ENCODE data around the gene DIAPH2.

The DIAPH2 gene

GRCh38 chrX:97397371-97397770, 712.7 kb downstream of the DIAPH2 start:
- H3F3A ChIP-seq (ENCODE audit: low read depth), result no peaks in the 10 kb centered on the region
- H3K27me3 ChIP-seq (ENCODE audit: insufficient read depth, low read length, poor library complexity, severe bottlenecking), result no peaks in the 10 kb centered on the region
- no peaks in the 10 kb centered on the region for H3K9me3 ChIP-seq (ENCODE audit: insufficient read depth, low read depth, low read length)
- TF ChIP-seq CTCF (conservative IDR thresholded peaks at IDR 0.05; ENCODE audit: low read length) (no peak), EZH2phosphoT487 (IDR thresholded peaks at IDR 0.05; ENCODE audit: borderline replicate concordance) (no peak)
- H3K9ac ChIP-seq (ENCODE audit: low read depth, low read length, poor library complexity, severe bottlenecking), result no peak overlapping the region
- no peak overlapping the region for H3K4me3 ChIP-seq (ENCODE audit: low read length, poor library complexity, severe bottlenecking)
- H2AFZ ChIP-seq (ENCODE audit: low read length), result no peak overlapping the region
- H3K79me2 ChIP-seq (ENCODE audit: insufficient read depth, low read length), result no peaks in the 10 kb centered on the region
- no peaks in the 10 kb centered on the region for H4K20me1 ChIP-seq (ENCODE audit: insufficient read depth, low read length, poor library complexity, severe bottlenecking)
- H3K4me2 ChIP-seq (ENCODE audit: low read depth, low read length, poor library complexity, severe bottlenecking), result no peak overlapping the region
- H3K36me3 ChIP-seq (ENCODE audit: insufficient read depth, low read length), result no peaks in the 10 kb centered on the region
- H3K4me1 ChIP-seq (ENCODE audit: insufficient read depth, low read length, poor library complexity, severe bottlenecking), result no peaks in the 10 kb centered on the region
- H3K9me2 ChIP-seq (replicated peaks; ENCODE audit: low read depth, low read length), result no peaks in the 10 kb centered on the region

DNA sequence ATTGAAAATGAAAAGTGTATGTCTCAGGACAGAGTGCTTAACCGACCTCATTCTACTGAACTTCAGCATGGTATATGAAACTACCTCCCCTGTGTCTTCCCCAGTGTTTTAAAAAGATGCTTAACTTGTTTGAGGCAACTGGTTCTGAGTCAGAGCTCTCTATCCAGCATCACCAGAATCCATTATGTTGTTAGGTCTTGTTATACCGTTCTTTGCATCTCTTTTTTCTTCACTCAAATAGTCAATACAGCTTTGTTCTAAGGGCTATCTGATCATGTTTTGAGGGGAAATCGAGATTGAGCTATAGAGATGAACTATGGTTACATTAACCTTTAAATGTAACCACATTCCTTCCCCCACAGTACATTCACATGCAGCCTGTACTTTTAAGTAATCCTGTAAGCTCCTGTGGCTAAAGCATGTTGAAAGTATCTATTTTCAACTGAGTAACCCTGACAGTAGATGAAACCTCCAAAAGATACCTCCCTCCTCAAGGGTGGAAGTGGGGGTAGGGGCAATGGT, 713.4 kb downstream of the DIAPH2 start:
- TF ChIP-seq EZH2phosphoT487 (IDR thresholded peaks at IDR 0.05; ENCODE audit: borderline replicate concordance), result no peak
- Histone ChIP-seq H2AFZ (ENCODE audit: low read length) (no peak overlapping the region), H3K9me2 (replicated peaks; ENCODE audit: low read depth, low read length) (no peaks in the 10 kb centered on the region), H3K79me2 (ENCODE audit: insufficient read depth, low read length) (no peaks in the 10 kb centered on the region), H3K4me1 (ENCODE audit: insufficient read depth, low read length, poor library complexity, severe bottlenecking) (no peaks in the 10 kb centered on the region), H3K4me3 (ENCODE audit: low read length, poor library complexity, severe bottlenecking) (no peak overlapping the region), H3K36me3 (ENCODE audit: insufficient read depth, low read length) (no peaks in the 10 kb centered on the region), H3K9me3 (ENCODE audit: insufficient read depth, low read depth, low read length) (no peaks in the 10 kb centered on the region), H4K20me1 (ENCODE audit: insufficient read depth, low read length, poor library complexity, severe bottlenecking) (no peaks in the 10 kb centered on the region), H3K9ac (ENCODE audit: low read depth, low read length, poor library complexity, severe bottlenecking) (no peak overlapping the region), H3K27me3 (ENCODE audit: insufficient read depth, low read length, poor library complexity, severe bottlenecking) (no peaks in the 10 kb centered on the region), H3K4me2 (ENCODE audit: low read depth, low read length, poor library complexity, severe bottlenecking) (no peak overlapping the region), H3F3A (ENCODE audit: low read depth) (no peaks in the 10 kb centered on the region)

DNA sequence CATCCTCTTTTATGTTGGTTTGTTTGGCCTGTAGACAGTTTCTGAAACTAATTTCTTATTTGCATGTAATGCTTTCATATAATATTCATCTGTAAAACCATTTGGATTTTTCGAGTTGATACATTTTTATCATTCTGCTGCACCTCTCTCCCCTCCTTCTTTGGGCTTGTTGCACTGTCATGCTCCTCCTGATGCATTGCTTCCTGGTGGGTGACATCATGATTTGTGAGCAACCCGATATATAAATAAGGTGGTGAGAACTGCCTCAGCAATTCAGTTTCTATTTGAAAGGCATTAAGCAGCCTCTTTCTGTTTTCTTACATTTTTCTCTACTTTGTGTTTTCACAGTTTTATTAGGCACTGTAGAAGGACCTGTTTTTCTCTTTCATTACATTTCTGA, 714.8 kb downstream of the DIAPH2 start:
- Histone ChIP-seq H4K20me1 (ENCODE audit: insufficient read depth, low read length, poor library complexity, severe bottlenecking) (no peaks in the 10 kb centered on the region), H3K36me3 (ENCODE audit: insufficient read depth, low read length) (no peaks in the 10 kb centered on the region), H3K9me2 (replicated peaks; ENCODE audit: low read depth, low read length) (no peaks in the 10 kb centered on the region), H3K4me2 (ENCODE audit: low read depth, low read length, poor library complexity, severe bottlenecking) (no peak overlapping the region), H3K4me3 (ENCODE audit: low read length, poor library complexity, severe bottlenecking) (no peak overlapping the region), H2AFZ (ENCODE audit: low read length) (no peak overlapping the region), H3K9ac (ENCODE audit: low read depth, low read length, poor library complexity, severe bottlenecking) (no peak overlapping the region), H3K27me3 (ENCODE audit: insufficient read depth, low read length, poor library complexity, severe bottlenecking) (no peaks in the 10 kb centered on the region), H3K9me3 (ENCODE audit: insufficient read depth, low read depth, low read length) (no peaks in the 10 kb centered on the region), H3K79me2 (ENCODE audit: insufficient read depth, low read length) (no peaks in the 10 kb centered on the region), H3K4me1 (ENCODE audit: insufficient read depth, low read length, poor library complexity, severe bottlenecking) (no peaks in the 10 kb centered on the region), H3F3A (ENCODE audit: low read depth) (no peaks in the 10 kb centered on the region)
- TF ChIP-seq CTCF (conservative IDR thresholded peaks at IDR 0.05; ENCODE audit: low read length) (no peak), EZH2phosphoT487 (IDR thresholded peaks at IDR 0.05; ENCODE audit: borderline replicate concordance) (no peak)

DNA sequence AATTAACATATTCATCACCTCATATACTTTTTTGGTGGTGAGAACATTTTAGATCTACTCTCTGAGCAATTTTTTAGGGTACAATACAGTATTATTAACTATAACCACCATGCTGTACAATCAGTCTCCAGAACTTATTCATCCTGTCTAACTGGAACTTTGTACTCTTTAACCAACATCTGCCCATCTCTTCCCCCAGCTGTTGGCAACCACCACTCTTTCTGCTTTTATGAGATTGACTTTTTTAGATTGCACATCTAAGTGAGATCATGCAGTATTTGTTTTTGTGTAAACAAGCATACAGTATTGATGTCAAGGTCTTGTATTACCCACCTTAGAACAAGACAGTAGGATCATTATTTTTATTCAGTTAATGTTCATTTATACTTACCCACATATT, 715.9 kb downstream of the DIAPH2 start:
- H3K36me3 ChIP-seq (ENCODE audit: insufficient read depth, low read length), result no peaks in the 10 kb centered on the region
- H3K27me3 ChIP-seq (ENCODE audit: insufficient read depth, low read length, poor library complexity, severe bottlenecking), result no peaks in the 10 kb centered on the region
- H3K9ac ChIP-seq (ENCODE audit: low read depth, low read length, poor library complexity, severe bottlenecking), result no peak overlapping the region
- no peak overlapping the region for H3K4me2 ChIP-seq (ENCODE audit: low read depth, low read length, poor library complexity, severe bottlenecking)
- no peaks in the 10 kb centered on the region for H3K9me3 ChIP-seq (ENCODE audit: insufficient read depth, low read depth, low read length)
- H3K9me2 ChIP-seq (replicated peaks; ENCODE audit: low read depth, low read length), result no peaks in the 10 kb centered on the region
- TF ChIP-seq CTCF (conservative IDR thresholded peaks at IDR 0.05; ENCODE audit: low read length) (no peak), EZH2phosphoT487 (IDR thresholded peaks at IDR 0.05; ENCODE audit: borderline replicate concordance) (no peak)
- H2AFZ ChIP-seq (ENCODE audit: low read length), result no peak overlapping the region
- no peaks in the 10 kb centered on the region for H3K4me1 ChIP-seq (ENCODE audit: insufficient read depth, low read length, poor library complexity, severe bottlenecking)
- H3F3A ChIP-seq (ENCODE audit: low read depth), result no peaks in the 10 kb centered on the region
- no peak overlapping the region for H3K4me3 ChIP-seq (ENCODE audit: low read length, poor library complexity, severe bottlenecking)
- H3K79me2 ChIP-seq (ENCODE audit: insufficient read depth, low read length), result no peaks in the 10 kb centered on the region
- H4K20me1 ChIP-seq (ENCODE audit: insufficient read depth, low read length, poor library complexity, severe bottlenecking), result no peaks in the 10 kb centered on the region
